ENCODE results near the gene BABAM2. TPM values are rescaled to one million over a fixed set of nuclear protein-coding genes. Genes with fewer than 3 reads are reported as not detected.

BABAM2 gene
- total RNA-seq, 2 experiments from 2014 or later, result 66.8 to 68.4 TPM

DNA sequence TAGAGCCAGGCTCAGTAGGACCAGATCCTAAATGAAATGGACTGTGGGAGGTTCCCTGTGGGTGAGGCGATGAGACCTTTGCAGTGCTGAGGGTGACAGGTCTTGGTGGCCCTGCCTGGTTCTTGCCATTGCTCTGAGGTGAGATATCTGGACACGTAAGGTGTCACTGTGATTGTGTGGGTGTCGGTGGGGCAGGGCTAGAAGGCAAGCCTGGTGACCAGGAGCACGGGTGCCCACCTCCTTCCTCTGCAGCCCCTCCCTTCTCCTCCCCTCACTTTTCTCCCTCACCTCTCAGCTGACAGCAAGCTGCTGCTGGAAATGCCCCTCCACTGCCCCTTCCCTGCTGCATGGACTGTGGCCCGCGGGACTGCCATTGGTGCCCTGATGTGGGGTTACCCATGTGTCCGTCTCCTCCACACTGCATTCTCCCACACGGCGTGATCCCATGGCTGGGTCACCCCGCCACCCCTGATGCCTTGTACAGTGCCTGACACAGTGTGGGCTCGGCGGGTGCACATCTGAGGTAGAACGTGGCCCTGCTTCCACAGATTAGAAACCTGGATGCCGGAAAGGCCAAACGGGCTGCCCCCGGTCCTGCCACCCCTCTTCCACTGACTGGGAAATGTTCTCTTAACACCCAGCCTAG is 446.6 kb downstream of the BABAM2 start:
- POLR2A ChIA-PET, result no interaction called here
- no peaks in the 10 kb centered on the region for H3K9me3 Mint-ChIP-seq
- intact Hi-C loops (cut with micrococcal nuclease), result no loop called here
- no peak overlapping the region for H3K27ac Mint-ChIP-seq
- no peaks in the 10 kb centered on the region for H3K27me3 Mint-ChIP-seq
- H3K36me3 Mint-ChIP-seq (ENCODE audit: low read depth), result no peaks in the 10 kb centered on the region
- CTCF ChIA-PET, result no interaction called here
- no peak overlapping the region for H3K4me3 Mint-ChIP-seq
- ATAC-seq, result no peak
- no peak for DNase-seq
- H3K4me1 Mint-ChIP-seq (ENCODE audit: low read depth), result no peaks in the 10 kb centered on the region
- TF ChIP-seq, protein P1, sequence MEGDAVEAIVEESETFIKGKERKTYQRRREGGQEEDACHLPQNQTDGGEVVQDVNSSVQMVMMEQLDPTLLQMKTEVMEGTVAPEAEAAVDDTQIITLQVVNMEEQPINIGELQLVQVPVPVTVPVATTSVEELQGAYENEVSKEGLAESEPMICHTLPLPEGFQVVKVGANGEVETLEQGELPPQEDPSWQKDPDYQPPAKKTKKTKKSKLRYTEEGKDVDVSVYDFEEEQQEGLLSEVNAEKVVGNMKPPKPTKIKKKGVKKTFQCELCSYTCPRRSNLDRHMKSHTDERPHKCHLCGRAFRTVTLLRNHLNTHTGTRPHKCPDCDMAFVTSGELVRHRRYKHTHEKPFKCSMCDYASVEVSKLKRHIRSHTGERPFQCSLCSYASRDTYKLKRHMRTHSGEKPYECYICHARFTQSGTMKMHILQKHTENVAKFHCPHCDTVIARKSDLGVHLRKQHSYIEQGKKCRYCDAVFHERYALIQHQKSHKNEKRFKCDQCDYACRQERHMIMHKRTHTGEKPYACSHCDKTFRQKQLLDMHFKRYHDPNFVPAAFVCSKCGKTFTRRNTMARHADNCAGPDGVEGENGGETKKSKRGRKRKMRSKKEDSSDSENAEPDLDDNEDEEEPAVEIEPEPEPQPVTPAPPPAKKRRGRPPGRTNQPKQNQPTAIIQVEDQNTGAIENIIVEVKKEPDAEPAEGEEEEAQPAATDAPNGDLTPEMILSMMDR (IDR thresholded peaks at IDR 0.05), result no peak

DNA sequence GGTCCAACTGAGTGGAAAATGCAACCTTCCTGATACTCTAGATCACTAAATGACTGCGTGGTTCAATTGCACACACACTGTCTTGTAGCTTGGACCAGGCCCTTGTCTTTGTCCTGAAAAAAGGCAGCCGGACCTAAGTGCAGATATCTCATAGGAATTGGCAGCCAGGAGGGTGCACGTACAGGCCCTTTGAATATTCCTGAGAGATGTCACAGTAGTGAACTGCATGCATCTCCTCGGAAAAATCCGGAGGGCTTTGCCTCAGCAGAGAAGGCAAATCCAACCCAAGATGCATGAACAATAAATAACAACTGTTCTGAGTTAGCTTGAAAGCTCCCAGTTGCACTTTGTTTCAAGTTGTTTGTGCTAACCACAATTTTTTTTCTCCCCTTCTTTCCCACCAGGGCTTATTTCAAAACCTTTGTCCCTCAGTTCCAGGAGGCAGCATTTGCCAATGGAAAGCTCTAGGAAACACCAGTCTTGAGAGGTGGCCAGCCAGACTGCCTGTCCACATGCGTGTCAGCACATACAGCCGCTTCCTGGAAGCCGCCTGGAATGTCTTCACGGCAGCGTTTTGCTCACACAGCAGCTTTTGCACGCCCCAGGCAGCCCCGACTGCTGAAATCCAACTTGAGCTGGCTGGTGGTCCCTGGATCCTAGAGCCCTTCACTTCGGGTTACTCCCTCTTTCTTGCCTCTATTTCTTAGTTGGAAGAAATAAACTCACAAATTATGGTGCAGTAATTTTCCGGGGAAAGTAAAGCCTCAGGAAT is 447.7 kb downstream of the BABAM2 start:
- DNase-seq (no peak), ATAC-seq (no peak)
- CTCF ChIA-PET, result no interaction called here
- TF ChIP-seq, protein P1 (IDR thresholded peaks at IDR 0.05), result no peak
- H3K36me3 Mint-ChIP-seq (ENCODE audit: low read depth), result no peaks in the 10 kb centered on the region
- no peak overlapping the region for H3K4me3 Mint-ChIP-seq
- peak overlapping the region; percentile 20 for H3K27ac Mint-ChIP-seq
- intact Hi-C loops (cut with micrococcal nuclease), result no loop called here
- no peaks in the 10 kb centered on the region for H3K27me3 Mint-ChIP-seq
- no peaks in the 10 kb centered on the region for H3K4me1 Mint-ChIP-seq (ENCODE audit: low read depth)
- no peaks in the 10 kb centered on the region for H3K9me3 Mint-ChIP-seq
- POLR2A ChIA-PET, result no interaction called here

DNA sequence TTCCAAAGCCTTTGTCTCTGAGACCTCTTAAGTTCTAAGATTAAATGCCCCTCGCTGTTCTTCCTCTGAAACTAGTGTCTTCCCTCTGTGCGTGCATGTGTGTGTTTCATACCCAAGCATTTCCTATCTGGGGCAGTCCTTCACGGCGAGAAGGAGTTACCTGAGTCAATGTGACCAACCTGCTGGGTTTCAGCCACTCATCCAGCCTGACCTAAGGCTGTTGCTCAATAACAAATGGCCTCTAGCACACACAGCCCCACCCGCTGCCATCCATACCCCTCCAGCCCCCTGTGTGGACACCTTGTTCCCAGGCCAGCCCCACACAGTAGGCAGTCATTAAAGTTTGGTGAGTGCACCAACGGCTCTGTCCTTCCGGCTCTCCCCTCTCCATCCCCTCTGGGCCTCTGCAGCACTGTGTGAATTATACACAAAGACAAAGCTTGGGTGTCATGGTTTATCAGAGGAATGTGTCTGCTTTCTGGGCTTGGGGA is 448.3 kb downstream of the BABAM2 start:
- ChIA-PET POLR2A (no interaction called here), CTCF (no interaction called here)
- ATAC-seq (no peak), DNase-seq (no peak)
- TF ChIP-seq, protein P1 (IDR thresholded peaks at IDR 0.05), result no peak
- no peaks in the 10 kb centered on the region for H3K4me1 Mint-ChIP-seq (ENCODE audit: low read depth)
- H3K4me3 Mint-ChIP-seq, result no peak overlapping the region
- H3K27ac Mint-ChIP-seq, result peak overlapping the region; percentile 32
- no peaks in the 10 kb centered on the region for H3K36me3 Mint-ChIP-seq (ENCODE audit: low read depth)
- intact Hi-C loops (cut with micrococcal nuclease), result no loop called here
- H3K9me3 Mint-ChIP-seq, result no peaks in the 10 kb centered on the region
- no peaks in the 10 kb centered on the region for H3K27me3 Mint-ChIP-seq

DNA sequence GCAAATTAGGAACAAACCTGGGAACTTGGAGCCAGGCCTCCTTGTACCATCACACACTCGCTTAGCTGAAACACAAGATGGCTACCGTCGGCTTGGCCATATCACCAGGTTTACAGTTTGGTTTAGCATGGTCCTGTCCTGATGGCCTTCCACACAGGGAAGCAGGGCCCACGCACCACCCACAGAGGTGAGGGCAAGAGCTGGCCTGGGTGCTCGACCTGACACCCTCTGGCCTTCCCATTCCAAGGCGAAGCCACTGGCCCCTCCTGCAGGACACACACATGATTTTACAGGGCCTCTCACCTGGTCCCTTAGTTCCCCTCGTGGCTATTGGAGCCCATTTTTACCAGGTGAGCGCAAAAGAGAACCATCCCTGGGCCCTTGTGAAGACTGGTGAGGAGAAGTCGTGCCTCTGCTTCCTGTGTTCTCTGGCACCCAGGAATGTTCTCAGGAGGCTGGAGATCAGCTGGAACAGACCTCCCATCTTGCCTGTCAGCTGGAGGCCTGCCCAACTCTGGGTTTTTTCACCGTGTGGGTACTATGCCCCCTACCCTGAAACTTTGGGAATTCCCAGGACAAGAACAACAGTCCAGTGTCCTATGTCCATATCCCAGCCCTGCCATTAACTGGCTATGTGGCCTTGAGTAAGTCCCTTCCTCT is 449.1 kb downstream of the BABAM2 start:
- ATAC-seq (no peak), DNase-seq (no peak)
- POLR2A ChIA-PET, result interaction anchor here (1.0 kb wide), 1 partner anchor 20 kb away, joined by 3 read pairs; no protein-coding TSS in a partner anchor
- Mint-ChIP-seq H3K4me3 (no peak overlapping the region), H3K4me1 (ENCODE audit: low read depth) (no peaks in the 10 kb centered on the region), H3K27me3 (no peaks in the 10 kb centered on the region), H3K9me3 (no peaks in the 10 kb centered on the region), H3K27ac (no peak overlapping the region), H3K36me3 (ENCODE audit: low read depth) (no peaks in the 10 kb centered on the region)
- intact Hi-C loops (cut with micrococcal nuclease), result no loop called here
- TF ChIP-seq, protein P1 (IDR thresholded peaks at IDR 0.05), result no peak
- CTCF ChIA-PET, result interaction anchor here (1.0 kb wide), 1 partner anchor 22 kb away, joined by 4 read pairs; no protein-coding TSS in a partner anchor
